K562 (cell line): Measurements from ENCODE around the gene SPRED2. TPM values are rescaled to one million over a fixed set of nuclear protein-coding genes. Genes with fewer than 3 reads are reported as not detected.
A peak's percentile ranks its signal among the peaks of the same experiment; 100 is the strongest.

Experiments used
- ATAC-seq: fragments of 200-7000 bp; cut with Tn5 transposase; 3 replicates; pipeline ENCODE4 v1.9.1; 2020; ENCODE audit warnings: moderate library complexity
- BruUV-seq: library from RNA; stranded (reverse); fragments of 400-500 nt; replicated peaks from 2 replicates; lab custom pipeline; 2021; lab: Mats Ljungman, UMichigan
- CTCF ChIA-PET: fragments of 300-600 bp; formaldehyde crosslinking; extraction: SDS; loops from one replicate; lab custom pipeline; 2021; ENCODE audit warnings: low intra/inter-chr PET ratio; lab: Yijun Ruan, JAX
- POLR2A ChIA-PET: fragments of 300-600, 350-650 bp; sonication (Branson Sonifier 250); formaldehyde crosslinking; extraction: SDS; loops from one replicate; lab custom pipeline; 2021; ENCODE audit warnings: antibody characterized with exemption, inconsistent platforms; lab: Yijun Ruan, JAX
- DNase-seq, 4 experiments: peaks; one replicate each; pipeline versions ENCODE4 v3.0.0 to v3.0.0-alpha.2; 2011 to 2018; ENCODE audit warnings: low spot score in 3 of 4, mixed read lengths in 3 of 4; ENCODE audit errors: extremely low read depth in 1 of 4
- FAIRE-seq: peaks from 2 replicates; lab custom pipeline; 2011; peaks lifted over from hg19 to GRCh38; lab: Jason Lieb, UNC
- H2AFZ ChIP-seq: 2 replicates; pipeline ENCODE4 v1.6.0; 2011; ENCODE audit warnings: low read depth, low read length, control low read depth, inconsistent platforms
- H3K27ac ChIP-seq: fragments of 200-600 bp; 3 replicates; pipeline ENCODE4 v1.8.0; 2011; ENCODE audit warnings: low read depth, mild to moderate bottlenecking, control low read depth, inconsistent platforms, low read length, moderate library complexity, mixed read lengths; ENCODE audit errors: extremely low read depth
- H3K27me3 ChIP-seq, 2 experiments: fragments of 300-600 bp in 1 of 2; 2 replicates in 1 of 2; 3 replicates in 1 of 2; pipeline versions ENCODE4 v1.6.0 to v1.8.0; 2011; ENCODE audit warnings: inconsistent platforms in 2 of 2, low read length in 2 of 2, mild to moderate bottlenecking in 1 of 2, mixed read lengths in 1 of 2, moderate library complexity in 1 of 2; ENCODE audit not compliant: control insufficient read depth in 2 of 2, insufficient read depth in 2 of 2
- H3K36me3 ChIP-seq: fragments of 300-600 bp; 3 replicates; pipeline ENCODE4 v1.8.0; 2011; ENCODE audit warnings: mild to moderate bottlenecking, low read length, inconsistent platforms; ENCODE audit not compliant: control insufficient read depth, insufficient read depth
- H3K4me1 ChIP-seq, 2 experiments: fragments of 200-600 bp in 1 of 2; replicated peaks in 1 of 2; 2 replicates in 1 of 2; 3 replicates in 1 of 2; pipeline versions ENCODE4 v1.5.1 to v1.8.0; 2011; ENCODE audit warnings: inconsistent platforms in 2 of 2, low read length in 2 of 2, mild to moderate bottlenecking in 1 of 2, mixed read lengths in 1 of 2, moderate library complexity in 1 of 2; ENCODE audit not compliant: control insufficient read depth in 2 of 2, insufficient read depth in 2 of 2
- H3K4me2 ChIP-seq: 2 replicates; pipeline ENCODE4 v1.6.1; 2011; ENCODE audit warnings: low read length, control low read depth, inconsistent platforms, mixed read lengths; ENCODE audit not compliant: insufficient read depth
- H3K4me3 ChIP-seq: fragments of 200-600 bp; sonication (generic), shearing (Covaris generic); 2 replicates; pipeline ENCODE4 v1.5.1; 2016; ENCODE audit warnings: control low read depth, inconsistent platforms
- H3K79me2 ChIP-seq: fragments of 200-600 bp; 3 replicates; pipeline ENCODE4 v1.8.0; 2011; ENCODE audit warnings: low read length, inconsistent platforms; ENCODE audit not compliant: control insufficient read depth, insufficient read depth
- H3K9ac ChIP-seq, 2 experiments: 2 replicates each; pipeline versions ENCODE4 v1.6.0 to v1.6.1; 2011; ENCODE audit warnings: low read depth in 2 of 2, low read length in 2 of 2, control low read depth in 1 of 2, inconsistent platforms in 1 of 2, mild to moderate bottlenecking in 1 of 2, mixed read lengths in 1 of 2; ENCODE audit not compliant: insufficient read depth in 1 of 2
- H3K9me1 ChIP-seq: one replicate; pipeline ENCODE4 v1.6.0; 2011; ENCODE audit warnings: inconsistent platforms, mild to moderate bottlenecking, low read length, moderate library complexity; ENCODE audit not compliant: control insufficient read depth, insufficient read depth
- H3K9me3 ChIP-seq: replicated peaks from 2 replicates; pipeline ENCODE4 v1.5.1; 2011; ENCODE audit warnings: low read depth, low read length, inconsistent platforms; ENCODE audit not compliant: control insufficient read depth, insufficient read depth
- H4K20me1 ChIP-seq: replicated peaks from 2 replicates; pipeline ENCODE4 v1.6.1; 2011; ENCODE audit warnings: low read length, inconsistent platforms, mixed read lengths; ENCODE audit not compliant: control insufficient read depth, insufficient read depth
- ASH1L ChIP-seq: fragments of 450-650 bp; IDR thresholded peaks from 2 replicates; pipeline ENCODE4 v1.6.1; 2018; ENCODE audit warnings: borderline replicate concordance, mild to moderate bottlenecking, low read depth; ENCODE audit not compliant: partially characterized antibody
- CCAR2 ChIP-seq: fragments of 200-400 bp; formaldehyde crosslinking; IDR thresholded peaks from 2 replicates; pipeline ENCODE4 v1.6.1; 2017; ENCODE audit warnings: mild to moderate bottlenecking, low read depth, low read length
- MEIS2 ChIP-seq: fragments of 450-650 bp; IDR thresholded peaks from 2 replicates; pipeline ENCODE4 v1.6.1; 2014; ENCODE audit warnings: mild to moderate bottlenecking; ENCODE audit not compliant: partially characterized antibody
- MYNN ChIP-seq, 2 experiments: sonication (generic); formaldehyde crosslinking in 1 of 2; IDR thresholded peaks; 2 replicates each; pipeline versions ENCODE4 v1.5.0 to v1.6.1; 2016 to 2020; ENCODE audit warnings: antibody characterized with exemption in 1 of 2, missing genetic modification reagents in 1 of 2
- ZNF668 ChIP-seq: fragments of 250-450 bp; sonication (Bioruptor Pico); IDR thresholded peaks from 2 replicates; pipeline ENCODE4 v1.8.0; 2022; ENCODE audit warnings: mild to moderate bottlenecking, inconsistent platforms
- WGBS: fragments of 100-300 bp; shearing (Covaris generic); methylation state at CpG from one replicate; pipeline ENCODE4 v1.1.6; 2016; ENCODE audit warnings: low coverage, mixed read lengths; ENCODE audit not compliant: insufficient coverage; ENCODE audit errors: missing lambda C conversion rate; 5-methylcytosine and 5-hydroxymethylcytosine counted together
- in situ Hi-C: fragments of 300-500 bp; cut with MboI; formaldehyde crosslinking; loops from 4 replicates; pipeline ENCODE4 v1.15.0; 2018; ENCODE audit warnings: inconsistent platforms, mixed read lengths
- intact Hi-C: fragments of 100-400 bp; cut with micrococcal nuclease; formaldehyde crosslinking; loops from 2 replicates; pipeline ENCODE4 v1.14.2; 2022
- polyA plus RNA-seq, 8 experiments: library from polyadenylated mRNA; depleted of rRNA in 4 of 8; stranded (reverse) in 5 of 8; unstranded in 3 of 8; fragments of >200 nt; fragmentation: Nextera tagmentation in 2 of 8; fragmentation: Illumina TruSeq in 1 of 8; extraction: Ambion mirVana in 2 of 8; extraction: Trizol in 1 of 8; gene quantifications; 2 replicates each; pipeline versions ENCODE4 v1.2.1 to v1.2.3, GENCODE V29; 2011 to 2014; ENCODE audit warnings: inconsistent platforms in 1 of 8, missing spikeins in 1 of 8
- total RNA-seq, 7 experiments: library from RNA; depleted of rRNA in 6 of 7; stranded (reverse); fragments of >200 nt in 6 of 7; fragmentation: Illumina TruSeq in 2 of 7; extraction: Trizol in 2 of 7; gene quantifications; 2 replicates each; pipeline versions ENCODE4 v1.2.1 to v1.2.3, GENCODE V29; 2011 to 2021; ENCODE audit warnings: low replicate concordance in 1 of 7
- TF ChIP-seq, protein P1 (sequence below), 3 experiments: fragments of 200-800 bp in 1 of 3; fragments of 250-450 bp in 1 of 3; fragments of 450-650 bp in 1 of 3; sonication (Bioruptor Pico) in 1 of 3; sonication (Bioruptor generic) in 1 of 3; formaldehyde crosslinking in 1 of 3; IDR thresholded peaks; 2 replicates each; pipeline versions ENCODE4 v1.6.1 to v1.8.0; 2016 to 2022; ENCODE audit warnings: mild to moderate bottlenecking in 2 of 3, missing genetic modification characterization in 2 of 3, missing compliant biosample characterization in 1 of 3, moderate library complexity in 1 of 3

Gene SPRED2
- total and polyA plus RNA-seq, 9 of the 15 experiments (the other 6 are each of a cell fraction or from before 2014, with no cell fraction given) = 4.6 to 50.8 (median 14.1) TPM

- H4K20me1 ChIP-seq = no peaks in the 10 kb centered on the region
- WGBS = 73% methylated on average over 6 of the region's 6 CpGs
- peak overlapping the region; percentile 84 for H2AFZ ChIP-seq
- H3K79me2 ChIP-seq = no peaks in the 10 kb centered on the region
- TSS peak; percentile 46 for BruUV-seq
- peaks cover 33 to 35% of the 10 kb centered on the region in 2 experiments for H3K4me1 ChIP-seq
- no peak for FAIRE-seq
- no peak for DNase-seq
- ChIA-PET CTCF (no interaction called here), POLR2A (interaction anchor here (1.5 to 2.7 kb wide), 3 partner anchors 11 to 17 kb away, joined by 5 to 16 read pairs (median 6); no protein-coding TSS in a partner anchor)
- TF ChIP-seq, protein P1, sequence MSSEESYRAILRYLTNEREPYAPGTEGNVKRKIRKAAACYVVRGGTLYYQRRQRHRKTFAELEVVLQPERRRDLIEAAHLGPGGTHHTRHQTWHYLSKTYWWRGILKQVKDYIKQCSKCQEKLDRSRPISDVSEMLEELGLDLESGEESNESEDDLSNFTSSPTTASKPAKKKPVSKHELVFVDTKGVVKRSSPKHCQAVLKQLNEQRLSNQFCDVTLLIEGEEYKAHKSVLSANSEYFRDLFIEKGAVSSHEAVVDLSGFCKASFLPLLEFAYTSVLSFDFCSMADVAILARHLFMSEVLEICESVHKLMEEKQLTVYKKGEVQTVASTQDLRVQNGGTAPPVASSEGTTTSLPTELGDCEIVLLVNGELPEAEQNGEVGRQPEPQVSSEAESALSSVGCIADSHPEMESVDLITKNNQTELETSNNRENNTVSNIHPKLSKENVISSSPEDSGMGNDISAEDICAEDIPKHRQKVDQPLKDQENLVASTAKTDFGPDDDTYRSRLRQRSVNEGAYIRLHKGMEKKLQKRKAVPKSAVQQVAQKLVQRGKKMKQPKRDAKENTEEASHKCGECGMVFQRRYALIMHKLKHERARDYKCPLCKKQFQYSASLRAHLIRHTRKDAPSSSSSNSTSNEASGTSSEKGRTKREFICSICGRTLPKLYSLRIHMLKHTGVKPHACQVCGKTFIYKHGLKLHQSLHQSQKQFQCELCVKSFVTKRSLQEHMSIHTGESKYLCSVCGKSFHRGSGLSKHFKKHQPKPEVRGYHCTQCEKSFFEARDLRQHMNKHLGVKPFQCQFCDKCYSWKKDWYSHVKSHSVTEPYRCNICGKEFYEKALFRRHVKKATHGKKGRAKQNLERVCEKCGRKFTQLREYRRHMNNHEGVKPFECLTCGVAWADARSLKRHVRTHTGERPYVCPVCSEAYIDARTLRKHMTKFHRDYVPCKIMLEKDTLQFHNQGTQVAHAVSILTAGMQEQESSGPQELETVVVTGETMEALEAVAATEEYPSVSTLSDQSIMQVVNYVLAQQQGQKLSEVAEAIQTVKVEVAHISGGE (CRISPR knock-in tag; IDR thresholded peaks at IDR 0.05) = peak in 1 of 3 experiments; percentile 13; a peak in 1 of 6 replicates
- no peak for TF ChIP-seq ZNF668 (CRISPR knock-in tag)
- TF ChIP-seq ASH1L = no peak
- no peak for TF ChIP-seq MEIS2
- TF ChIP-seq CCAR2 = no peak
- TF ChIP-seq MYNN (IDR thresholded peaks at IDR 0.05) = no peak
- TF ChIP-seq MYNN (CRISPR knock-in tag; IDR thresholded peaks at IDR 0.05) = no peak
- H3K4me2 ChIP-seq = no peak overlapping the region; the same call in 1 of the 2 replicates
- peak; percentile 55 for ATAC-seq
- H3K36me3 ChIP-seq = no peaks in the 10 kb centered on the region
- H3K9ac ChIP-seq = peak overlapping the region; percentile 69 to 84
- intact Hi-C loops = no loop called here
- H3K27me3 ChIP-seq = no peaks in the 10 kb centered on the region
- no peak overlapping the region for H3K4me3 ChIP-seq
- in situ Hi-C loops = no loop called here
- H3K9me3 ChIP-seq = no peaks in the 10 kb centered on the region
- H3K9me1 ChIP-seq = no peaks in the 10 kb centered on the region
- peak overlapping the region; percentile 86 for H3K27ac ChIP-seq
These were observed 138.3 kb downstream of the SPRED2 start for GRCh38 chr2:65294136-65294535.
